GM12891 (cell line): Measurements from ENCODE around the gene SLC35A3.

Experiments
- PAX5 ChIP-seq: IDR thresholded peaks from 2 replicates; pipeline ENCODE4 v1.6.1; 2011; ENCODE audit warnings: low read length, moderate library complexity, mild to moderate bottlenecking; ENCODE audit not compliant: insufficient read depth, severe bottlenecking
- POLR2A ChIP-seq: IDR thresholded peaks from 2 replicates; pipeline ENCODE4 v1.6.1; 2011; ENCODE audit warnings: low read depth, low read length, control low read depth
- POLR2AphosphoS5 ChIP-seq: IDR thresholded peaks from 2 replicates; pipeline ENCODE4 v1.6.1; 2011; ENCODE audit warnings: low read depth, low read length, control low read depth
- POU2F2 ChIP-seq: IDR thresholded peaks from 2 replicates; pipeline ENCODE4 v1.6.1; 2011; ENCODE audit warnings: low read depth, mild to moderate bottlenecking, control low read depth, low read length, moderate library complexity
- SPI1 ChIP-seq: IDR thresholded peaks from 2 replicates; pipeline ENCODE4 v1.6.1; 2011; ENCODE audit warnings: low read depth, low read length, control low read depth
- TAF1 ChIP-seq: IDR thresholded peaks from 2 replicates; pipeline ENCODE4 v1.6.1; 2011; ENCODE audit warnings: low read depth, low read length, control low read depth

DNA sequence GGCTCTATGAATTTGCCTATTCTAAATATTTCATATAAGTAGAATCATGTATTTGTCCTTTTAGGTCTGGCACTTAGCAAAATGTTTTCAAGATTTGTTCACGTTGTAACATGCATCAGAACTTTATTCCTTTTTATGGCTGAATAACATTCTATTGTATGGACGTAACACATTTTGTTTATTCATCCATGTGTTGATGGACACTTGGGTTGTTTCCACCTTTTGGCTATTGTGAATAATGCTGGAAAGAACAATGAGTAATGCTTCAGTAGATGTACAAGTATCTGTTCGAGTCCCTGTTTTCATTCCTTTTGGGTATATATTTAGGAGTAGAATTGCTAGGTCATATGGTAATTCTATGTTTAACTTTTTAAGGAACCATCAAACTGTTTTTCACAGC, 24.7 kb downstream of the SLC35A3 start:
- TF ChIP-seq POLR2A (no peak), TAF1 (no peak), POLR2AphosphoS5 (no peak), POU2F2 (no peak), PAX5 (no peak), SPI1 (no peak)
